GM19455 (cell line): Measurements from ENCODE around the gene RENBP.

Source experiments
- ATAC-seq: cut with Tn5 transposase; IDR thresholded peaks from one replicate; pipeline ENCODE4 v1.9.1; 2021; ENCODE audit not compliant: unreplicated experiment

Gene RENBP

GRCh38 chrX:153900831-153901752 is 43.4 kb downstream of the RENBP start:
- ATAC-seq, result peak; percentile 75

- ATAC-seq, result no peak
Measured at GRCh38 chrX:153897899-153898298, 46.5 kb downstream of the RENBP start.

DNA sequence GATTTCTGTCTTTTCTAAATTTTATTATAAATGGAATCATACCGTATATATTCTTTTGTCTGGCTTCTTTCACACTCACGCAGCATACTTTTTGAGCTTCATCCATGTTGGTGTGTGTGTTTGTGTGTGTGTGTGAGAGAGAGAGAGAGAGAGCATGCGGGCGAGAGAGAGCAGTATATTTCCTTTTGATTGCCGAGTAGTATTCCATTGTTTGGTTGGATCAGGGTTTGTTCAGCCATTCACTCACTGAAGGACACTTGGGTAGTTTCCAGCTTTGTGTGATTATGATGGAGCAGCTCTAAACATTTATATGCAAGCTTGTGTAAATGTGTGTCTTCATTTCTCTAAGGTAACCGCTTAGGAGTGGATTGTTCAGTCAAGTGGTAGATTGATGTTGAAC is 55.3 kb downstream of the RENBP start:
- ATAC-seq, result no peak

GRCh38 chrX:153888344-153888743 is 56.1 kb downstream of the RENBP start:
- ATAC-seq, result no peak

DNA sequence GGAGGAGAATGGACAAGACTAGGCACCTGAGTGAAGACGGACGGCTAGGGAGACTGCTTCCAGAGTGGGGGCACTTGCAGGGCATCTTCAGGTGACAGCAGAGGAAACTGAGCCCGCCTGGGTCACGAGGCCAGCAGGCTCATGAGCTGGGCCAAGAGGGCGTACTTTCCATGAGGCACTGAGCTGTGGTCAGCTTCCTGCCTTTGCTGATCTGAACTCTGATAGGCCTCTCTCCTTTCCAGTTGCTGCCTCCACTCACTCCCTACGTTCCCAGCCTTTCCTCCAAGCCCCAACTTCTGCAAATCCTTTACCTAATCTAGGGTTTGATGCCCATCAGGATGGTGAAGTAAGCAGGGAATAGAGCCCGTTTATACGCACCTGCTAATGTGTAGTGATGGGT is 57.1 kb downstream of the RENBP start:
- ATAC-seq, result no peak

DNA sequence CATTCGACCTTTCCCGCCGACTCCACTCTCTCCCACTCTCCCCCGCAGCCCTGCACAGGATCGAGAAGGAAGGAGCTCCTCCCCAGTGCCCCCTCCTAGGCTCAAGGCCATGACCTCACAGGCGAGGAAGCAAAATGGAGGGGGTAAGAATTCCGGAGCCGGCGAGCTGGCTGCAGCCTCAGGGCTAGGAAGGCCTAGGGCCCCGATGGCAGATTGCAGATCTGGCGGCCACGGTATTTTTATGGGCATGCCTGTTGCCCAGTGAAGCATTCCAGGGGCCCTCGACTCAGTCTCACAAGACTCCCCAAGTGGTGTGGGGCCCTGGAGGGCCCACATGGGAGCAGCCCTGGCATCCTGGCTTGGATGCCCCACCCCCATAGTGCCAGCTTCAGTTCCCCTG is 57.5 kb downstream of the RENBP start:
- no peak for ATAC-seq

DNA sequence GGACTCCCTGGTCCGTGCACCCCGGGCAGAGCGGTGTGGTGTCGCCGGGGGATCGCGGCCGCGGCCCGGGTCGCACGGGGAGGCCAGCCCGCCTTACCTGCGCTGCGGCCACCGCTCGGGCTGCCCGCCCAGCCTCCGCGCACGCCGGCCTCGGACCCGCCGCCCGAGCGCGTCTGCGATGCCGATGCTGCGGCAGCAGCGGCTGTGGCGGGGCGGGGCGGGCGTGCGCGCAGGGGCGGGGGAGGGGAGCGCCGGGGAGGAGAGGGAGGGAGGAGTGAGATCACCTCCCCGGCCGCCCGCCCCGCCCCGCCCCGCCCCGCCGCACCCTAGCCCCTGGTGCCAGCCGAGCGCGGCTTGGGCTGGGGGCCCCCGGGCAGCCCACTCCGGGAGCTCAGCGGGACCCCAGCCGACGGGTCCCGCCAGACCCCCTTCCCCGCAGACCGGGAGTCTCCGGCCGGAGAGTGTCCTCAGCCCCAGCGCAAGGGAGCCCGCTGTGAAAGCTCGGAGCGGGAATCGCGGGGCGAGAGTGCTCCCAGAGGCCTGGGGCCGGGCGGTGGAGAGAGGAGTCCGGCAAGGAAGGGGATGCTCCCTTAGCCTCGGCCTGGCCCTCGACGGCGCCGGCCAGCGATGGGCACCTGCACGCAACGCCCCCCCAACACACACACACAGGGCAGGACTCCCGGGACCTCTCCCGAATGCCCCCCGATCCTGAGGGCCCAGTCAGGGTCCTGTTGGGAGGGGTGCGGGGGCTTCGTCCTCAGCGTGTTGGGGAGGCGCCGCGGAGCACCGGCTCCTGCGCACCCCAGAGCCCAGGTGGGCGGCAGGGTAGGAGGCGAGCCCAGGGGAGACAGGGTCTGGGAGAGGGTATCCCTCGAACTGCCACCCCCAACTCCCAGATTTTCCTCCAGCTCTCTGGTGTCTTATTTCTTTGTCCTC is 58.2 kb downstream of the RENBP start, which contains the start of gene L1CAM:
TSS of gene L1CAM (minus strand) at position 206 of the 936 bp plus-strand sequence. CDS start 10,337 bp downstream, outside the sequence.
- ATAC-seq, result no peak
